HepG2 (cell line): ENCODE data around the gene RORC. TPM values are rescaled to one million over a fixed set of nuclear protein-coding genes. Genes with fewer than 3 reads are reported as not detected.

Experiments used
- ATAC-seq: fragments of 200-7000 bp; cut with Tn5 transposase; 3 replicates; pipeline ENCODE4 v1.9.1; 2020; ENCODE audit warnings: mild to moderate bottlenecking, moderate library complexity
- BruUV-seq: library from RNA; stranded (reverse); fragments of 400-500 nt; replicated peaks from 2 replicates; lab custom pipeline; 2021; lab: Mats Ljungman, UMichigan
- CTCF ChIA-PET: fragments of 300-600 bp; formaldehyde crosslinking; extraction: SDS; loops from one replicate; lab custom pipeline; 2021; ENCODE audit warnings: low total read pairs, inconsistent platforms, low intra/inter-chr PET ratio; lab: Yijun Ruan, JAX
- POLR2A ChIA-PET: fragments of 350-600 bp; sonication (Branson Sonifier 250); formaldehyde crosslinking; loops from one replicate; lab custom pipeline; 2020; ENCODE audit warnings: antibody characterized with exemption, inconsistent platforms; lab: Yijun Ruan, JAX
- DNase-seq: peaks from one replicate; pipeline ENCODE4 v3.0.0-alpha.2; 2015; ENCODE audit warnings: low spot score
- FAIRE-seq: peaks from 3 replicates; lab custom pipeline; 2011; peaks lifted over from hg19 to GRCh38; lab: Jason Lieb, UNC
- H2AFZ ChIP-seq: one replicate; pipeline ENCODE4 v1.6.1; 2011; ENCODE audit warnings: low read length, inconsistent platforms
- H3K27ac ChIP-seq: fragments of 300-600 bp; 3 replicates; pipeline ENCODE4 v1.8.0; 2011; ENCODE audit warnings: mixed run types, mild to moderate bottlenecking, mixed read lengths, low read length, inconsistent platforms; ENCODE audit not compliant: insufficient read depth; ENCODE audit errors: extremely low read length
- H3K27me3 ChIP-seq, 2 experiments: fragments of 200-600 bp in 1 of 2; 2 replicates in 1 of 2; 3 replicates in 1 of 2; pipeline versions ENCODE4 v1.6.0 to v1.8.0; 2011; ENCODE audit warnings: low read length in 2 of 2, mild to moderate bottlenecking in 2 of 2, moderate library complexity in 2 of 2, inconsistent platforms in 1 of 2; ENCODE audit not compliant: insufficient read depth in 2 of 2, control insufficient read depth in 1 of 2
- H3K36me3 ChIP-seq, 2 experiments: fragments of 200-600 bp in 1 of 2; replicated peaks in 1 of 2; 2 replicates in 1 of 2; 3 replicates in 1 of 2; pipeline versions ENCODE4 v1.5.1 to v1.8.0; 2011; ENCODE audit warnings: low read length in 2 of 2, inconsistent platforms in 1 of 2; ENCODE audit not compliant: insufficient read depth in 2 of 2, control insufficient read depth in 1 of 2
- H3K4me1 ChIP-seq: 2 replicates; pipeline ENCODE4 v1.5.1; 2012; ENCODE audit warnings: low read length, inconsistent platforms; ENCODE audit not compliant: insufficient read depth
- H3K4me2 ChIP-seq: 2 replicates; pipeline ENCODE4 v1.6.0; 2011; ENCODE audit warnings: low read depth, low read length, inconsistent platforms
- H3K4me3 ChIP-seq, 3 experiments: fragments of 200-600 bp in 1 of 3; sonication (generic), shearing (Covaris generic) in 1 of 3; replicated peaks in 1 of 3; 2 replicates each; pipeline ENCODE4 v1.5.1; 2011 to 2016; ENCODE audit warnings: low read length in 3 of 3, inconsistent platforms in 2 of 3, low read depth in 2 of 3, mild to moderate bottlenecking in 2 of 3, control low read depth in 1 of 3, mixed read lengths in 1 of 3; ENCODE audit not compliant: insufficient read depth in 1 of 3
- H3K79me2 ChIP-seq: one replicate; pipeline ENCODE4 v1.6.1; 2011; ENCODE audit warnings: low read length, inconsistent platforms; ENCODE audit not compliant: insufficient read depth
- H3K9ac ChIP-seq: 2 replicates; pipeline ENCODE4 v1.6.0; 2011; ENCODE audit warnings: mild to moderate bottlenecking, low read depth, low read length, inconsistent platforms; ENCODE audit not compliant: insufficient read depth
- H3K9me3 ChIP-seq: 2 replicates; pipeline ENCODE4 v1.5.1; 2012; ENCODE audit warnings: mild to moderate bottlenecking, low read length
- H4K20me1 ChIP-seq: 2 replicates; pipeline ENCODE4 v1.6.0; 2011; ENCODE audit warnings: inconsistent platforms, mild to moderate bottlenecking, low read length, moderate library complexity; ENCODE audit not compliant: insufficient read depth
- ELF3 ChIP-seq: IDR thresholded peaks from 2 replicates; pipeline ENCODE4 v1.6.1; 2016; ENCODE audit warnings: missing genetic modification reagents, missing compliant biosample characterization
- FOXP1 ChIP-seq, 2 experiments: fragments of 450-650 bp in 1 of 2; IDR thresholded peaks; 2 replicates each; pipeline ENCODE4 v1.6.1; 2017 to 2018; ENCODE audit warnings: antibody characterized with exemption in 1 of 2
- NCOR1 ChIP-seq: fragments of 200-600 bp; sonication (generic); IDR thresholded peaks from 2 replicates; pipeline ENCODE4 v1.7.0; 2017; ENCODE audit warnings: antibody characterized with exemption, low read length, borderline replicate concordance
- NFYC ChIP-seq: IDR thresholded peaks from 2 replicates; pipeline ENCODE4 v1.6.1; 2016; ENCODE audit warnings: missing genetic modification reagents, missing compliant biosample characterization
- NR2F1 ChIP-seq, 2 experiments: fragments of 450-650 bp in 1 of 2; formaldehyde crosslinking in 1 of 2; IDR thresholded peaks; 2 replicates each; pipeline versions ENCODE4 v1.5.0 to v1.6.1; 2016 to 2020; ENCODE audit warnings: mild to moderate bottlenecking in 1 of 2, missing compliant biosample characterization in 1 of 2, missing genetic modification reagents in 1 of 2, moderate library complexity in 1 of 2
- REL ChIP-seq: sonication (generic); formaldehyde crosslinking; conservative IDR thresholded peaks from 2 replicates; pipeline ENCODE4 v1.8.0; 2022; ENCODE audit warnings: mild to moderate bottlenecking, missing genetic modification reagents, moderate library complexity
- SYNCRIP ChIP-seq: fragments of 200-400 bp; formaldehyde crosslinking; IDR thresholded peaks from 2 replicates; pipeline ENCODE4 v1.6.1; 2018; ENCODE audit warnings: mild to moderate bottlenecking, low read depth, low read length; ENCODE audit not compliant: insufficient read depth
- ZNF12 ChIP-seq: sonication (generic); formaldehyde crosslinking; IDR thresholded peaks from 2 replicates; pipeline ENCODE4 v1.5.0; 2020; ENCODE audit warnings: missing genetic modification reagents
- ZNF558 ChIP-seq: sonication (generic); formaldehyde crosslinking; IDR thresholded peaks from 2 replicates; pipeline ENCODE4 v1.9.0; 2022; ENCODE audit warnings: mild to moderate bottlenecking, missing genetic modification reagents, borderline replicate concordance
- ZNF572 ChIP-seq: sonication (generic); formaldehyde crosslinking; IDR thresholded peaks from 2 replicates; pipeline ENCODE4 v1.5.1; 2020; ENCODE audit warnings: mild to moderate bottlenecking, missing genetic modification reagents
- ZNF788 ChIP-seq: sonication (generic); formaldehyde crosslinking; IDR thresholded peaks from 2 replicates; pipeline ENCODE4 v1.5.0; 2020; ENCODE audit warnings: mild to moderate bottlenecking, missing genetic modification reagents, borderline replicate concordance
- WGBS: methylation state at CpG from one replicate; pipeline ENCODE4 v1.1.6; 2017; ENCODE audit warnings: low lambda C conversion rate; 5-methylcytosine and 5-hydroxymethylcytosine counted together
- in situ Hi-C: cut with HindIII; loops from 2 replicates; pipeline ENCODE4 v1.10.0; 2017; ENCODE audit warnings: low pct_unique_long_range_greater_than_20kb; ENCODE audit not compliant: extremely low pct_ligation_motif_present
- intact Hi-C: fragments of 100-400 bp; cut with micrococcal nuclease; formaldehyde crosslinking; loops from one replicate; pipeline ENCODE4 v1.10.0; 2022; ENCODE audit not compliant: unreplicated experiment
- polyA plus RNA-seq, 8 experiments: library from polyadenylated mRNA; depleted of rRNA in 3 of 8; stranded (reverse) in 7 of 8; unstranded in 1 of 8; fragments of >200 nt; fragmentation: Illumina TruSeq in 4 of 8; extraction: Trizol in 4 of 8; gene quantifications; 2 replicates each; pipeline versions ENCODE4 v1.2.1 to v1.2.3, GENCODE V29; 2011 to 2016; ENCODE audit warnings: low read depth in 4 of 8, missing spikeins in 1 of 8, mixed read lengths in 1 of 8; ENCODE audit not compliant: insufficient read depth in 1 of 8
- total RNA-seq, 5 experiments: library from RNA; depleted of rRNA; stranded (reverse); fragments of >200 nt; fragmentation: Illumina TruSeq; extraction: Trizol; gene quantifications; 2 replicates each; pipeline ENCODE4 v1.2.3, GENCODE V29; 2016; ENCODE audit warnings: low read depth in 1 of 5
- TF ChIP-seq, protein P1 (sequence below): sonication (generic); formaldehyde crosslinking; IDR thresholded peaks from 2 replicates; pipeline ENCODE4 v1.4.0; 2020; ENCODE audit warnings: missing genetic modification reagents
- TF ChIP-seq, protein P2 (sequence below): sonication (generic); formaldehyde crosslinking; IDR thresholded peaks from 2 replicates; pipeline ENCODE4 v1.4.0; 2020; ENCODE audit warnings: missing genetic modification reagents
- TF ChIP-seq, protein P3 (sequence below): sonication (generic); formaldehyde crosslinking; IDR thresholded peaks from 2 replicates; pipeline ENCODE4 v1.5.1; 2020; ENCODE audit warnings: mild to moderate bottlenecking, missing genetic modification reagents

The RORC gene
- total and polyA plus RNA-seq, 2 of the 13 experiments (the other 11 are each of a cell fraction or from before 2014, with no cell fraction given): 2.5 to 6.5 TPM

DNA sequence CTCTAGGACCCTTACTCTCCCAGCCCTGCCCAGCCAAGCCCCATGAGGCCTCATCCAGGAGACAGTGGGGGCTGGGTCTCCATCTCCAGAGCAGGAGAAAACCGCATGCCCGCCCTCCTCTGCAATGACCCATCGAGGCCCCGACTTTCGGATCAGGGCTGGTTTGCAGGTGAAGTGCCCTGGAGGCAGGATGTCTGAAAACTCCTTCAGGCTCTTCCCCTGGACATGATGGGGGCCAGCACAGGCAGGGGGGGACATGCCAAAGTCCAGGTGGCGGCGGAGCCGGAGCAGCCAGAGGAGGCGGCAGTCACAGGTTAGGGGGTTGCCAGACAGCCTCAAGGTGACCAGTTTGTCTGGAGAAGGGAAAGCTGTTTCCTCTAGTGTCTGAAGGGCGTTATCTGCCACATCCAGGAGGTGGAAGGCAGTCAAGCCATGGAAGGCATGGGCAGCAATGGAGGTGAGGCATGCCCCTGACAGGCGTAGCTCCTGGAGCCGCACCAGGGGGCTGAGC is 30.2 kb downstream of the RORC start (continued):
- no peak for TF ChIP-seq ZNF558 (CRISPR knock-in tag)

DNA sequence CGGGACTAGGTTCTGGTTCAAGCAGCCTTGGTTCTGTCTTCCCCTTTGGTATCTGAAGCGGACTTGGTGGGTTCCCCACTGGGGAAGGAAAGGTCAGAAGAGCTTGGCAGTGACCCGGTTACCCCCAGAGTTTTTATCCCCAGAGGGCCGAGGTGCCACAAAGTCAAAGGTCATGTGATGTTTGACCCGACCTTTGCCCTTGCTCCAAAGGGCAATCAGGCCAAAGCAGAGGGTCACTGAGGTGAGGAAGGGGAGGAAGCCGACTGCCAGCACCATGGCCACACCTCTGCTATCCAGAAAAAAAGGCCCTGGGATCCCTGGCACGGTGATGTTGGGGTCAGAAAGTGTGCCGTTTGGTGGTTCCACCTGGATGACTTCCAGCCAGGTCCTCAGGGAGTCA is 30.8 kb downstream of the RORC start:
- no peaks in the 10 kb centered on the region for H3K36me3 ChIP-seq
- H3K4me1 ChIP-seq: no peaks in the 10 kb centered on the region
- DNase-seq: no peak
- H4K20me1 ChIP-seq: no peaks in the 10 kb centered on the region
- no peaks in the 10 kb centered on the region for H3K79me2 ChIP-seq
- ChIA-PET POLR2A (no interaction called here), CTCF (no interaction called here)
- in situ Hi-C loops (no loop called here), intact Hi-C loops (no loop called here)
- no peak for FAIRE-seq
- H3K4me3 ChIP-seq: no peak overlapping the region
- H3K9me3 ChIP-seq: no peaks in the 10 kb centered on the region
- ATAC-seq: no peak
- no peak overlapping the region for H2AFZ ChIP-seq
- 39% methylated on average over 5 of the region's 8 CpGs for WGBS
- peaks cover 0 to 3% of the 10 kb centered on the region in 2 experiments; a peak in 3 of 5 replicates for H3K27me3 ChIP-seq
- H3K9ac ChIP-seq: no peak overlapping the region
- H3K4me2 ChIP-seq: no peak overlapping the region
- no TSS peak for BruUV-seq
- H3K27ac ChIP-seq: no peak overlapping the region
- TF ChIP-seq, protein P1, sequence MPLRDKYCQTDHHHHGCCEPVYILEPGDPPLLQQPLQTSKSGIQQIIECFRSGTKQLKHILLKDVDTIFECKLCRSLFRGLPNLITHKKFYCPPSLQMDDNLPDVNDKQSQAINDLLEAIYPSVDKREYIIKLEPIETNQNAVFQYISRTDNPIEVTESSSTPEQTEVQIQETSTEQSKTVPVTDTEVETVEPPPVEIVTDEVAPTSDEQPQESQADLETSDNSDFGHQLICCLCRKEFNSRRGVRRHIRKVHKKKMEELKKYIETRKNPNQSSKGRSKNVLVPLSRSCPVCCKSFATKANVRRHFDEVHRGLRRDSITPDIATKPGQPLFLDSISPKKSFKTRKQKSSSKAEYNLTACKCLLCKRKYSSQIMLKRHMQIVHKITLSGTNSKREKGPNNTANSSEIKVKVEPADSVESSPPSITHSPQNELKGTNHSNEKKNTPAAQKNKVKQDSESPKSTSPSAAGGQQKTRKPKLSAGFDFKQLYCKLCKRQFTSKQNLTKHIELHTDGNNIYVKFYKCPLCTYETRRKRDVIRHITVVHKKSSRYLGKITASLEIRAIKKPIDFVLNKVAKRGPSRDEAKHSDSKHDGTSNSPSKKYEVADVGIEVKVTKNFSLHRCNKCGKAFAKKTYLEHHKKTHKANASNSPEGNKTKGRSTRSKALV: no peak
- TF ChIP-seq NCOR1 (0 out of 2 replicates have a peak, but pooled peaks have one; percentile 27), ZNF12 (no peak), ELF3 (CRISPR knock-in tag) (no peak), FOXP1 (IDR thresholded peaks at IDR 0.05) (no peak), FOXP1 (CRISPR knock-in tag; IDR thresholded peaks at IDR 0.05) (no peak), ZNF572 (CRISPR knock-in tag) (no peak), NFYC (CRISPR knock-in tag) (no peak), ZNF788 (CRISPR knock-in tag) (no peak), NR2F1 (CRISPR knock-in tag; IDR thresholded peaks at IDR 0.05) (peak in 1 of 2 experiments; percentile 67; a peak in 2 of 4 replicates), SYNCRIP (no peak), REL (CRISPR knock-in tag) (no peak)
- TF ChIP-seq, protein P2, sequence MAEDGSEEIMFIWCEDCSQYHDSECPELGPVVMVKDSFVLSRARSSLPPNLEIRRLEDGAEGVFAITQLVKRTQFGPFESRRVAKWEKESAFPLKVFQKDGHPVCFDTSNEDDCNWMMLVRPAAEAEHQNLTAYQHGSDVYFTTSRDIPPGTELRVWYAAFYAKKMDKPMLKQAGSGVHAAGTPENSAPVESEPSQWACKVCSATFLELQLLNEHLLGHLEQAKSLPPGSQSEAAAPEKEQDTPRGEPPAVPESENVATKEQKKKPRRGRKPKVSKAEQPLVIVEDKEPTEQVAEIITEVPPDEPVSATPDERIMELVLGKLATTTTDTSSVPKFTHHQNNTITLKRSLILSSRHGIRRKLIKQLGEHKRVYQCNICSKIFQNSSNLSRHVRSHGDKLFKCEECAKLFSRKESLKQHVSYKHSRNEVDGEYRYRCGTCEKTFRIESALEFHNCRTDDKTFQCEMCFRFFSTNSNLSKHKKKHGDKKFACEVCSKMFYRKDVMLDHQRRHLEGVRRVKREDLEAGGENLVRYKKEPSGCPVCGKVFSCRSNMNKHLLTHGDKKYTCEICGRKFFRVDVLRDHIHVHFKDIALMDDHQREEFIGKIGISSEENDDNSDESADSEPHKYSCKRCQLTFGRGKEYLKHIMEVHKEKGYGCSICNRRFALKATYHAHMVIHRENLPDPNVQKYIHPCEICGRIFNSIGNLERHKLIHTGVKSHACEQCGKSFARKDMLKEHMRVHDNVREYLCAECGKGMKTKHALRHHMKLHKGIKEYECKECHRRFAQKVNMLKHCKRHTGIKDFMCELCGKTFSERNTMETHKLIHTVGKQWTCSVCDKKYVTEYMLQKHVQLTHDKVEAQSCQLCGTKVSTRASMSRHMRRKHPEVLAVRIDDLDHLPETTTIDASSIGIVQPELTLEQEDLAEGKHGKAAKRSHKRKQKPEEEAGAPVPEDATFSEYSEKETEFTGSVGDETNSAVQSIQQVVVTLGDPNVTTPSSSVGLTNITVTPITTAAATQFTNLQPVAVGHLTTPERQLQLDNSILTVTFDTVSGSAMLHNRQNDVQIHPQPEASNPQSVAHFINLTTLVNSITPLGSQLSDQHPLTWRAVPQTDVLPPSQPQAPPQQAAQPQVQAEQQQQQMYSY (CRISPR knock-in tag): no peak
- TF ChIP-seq, protein P3, sequence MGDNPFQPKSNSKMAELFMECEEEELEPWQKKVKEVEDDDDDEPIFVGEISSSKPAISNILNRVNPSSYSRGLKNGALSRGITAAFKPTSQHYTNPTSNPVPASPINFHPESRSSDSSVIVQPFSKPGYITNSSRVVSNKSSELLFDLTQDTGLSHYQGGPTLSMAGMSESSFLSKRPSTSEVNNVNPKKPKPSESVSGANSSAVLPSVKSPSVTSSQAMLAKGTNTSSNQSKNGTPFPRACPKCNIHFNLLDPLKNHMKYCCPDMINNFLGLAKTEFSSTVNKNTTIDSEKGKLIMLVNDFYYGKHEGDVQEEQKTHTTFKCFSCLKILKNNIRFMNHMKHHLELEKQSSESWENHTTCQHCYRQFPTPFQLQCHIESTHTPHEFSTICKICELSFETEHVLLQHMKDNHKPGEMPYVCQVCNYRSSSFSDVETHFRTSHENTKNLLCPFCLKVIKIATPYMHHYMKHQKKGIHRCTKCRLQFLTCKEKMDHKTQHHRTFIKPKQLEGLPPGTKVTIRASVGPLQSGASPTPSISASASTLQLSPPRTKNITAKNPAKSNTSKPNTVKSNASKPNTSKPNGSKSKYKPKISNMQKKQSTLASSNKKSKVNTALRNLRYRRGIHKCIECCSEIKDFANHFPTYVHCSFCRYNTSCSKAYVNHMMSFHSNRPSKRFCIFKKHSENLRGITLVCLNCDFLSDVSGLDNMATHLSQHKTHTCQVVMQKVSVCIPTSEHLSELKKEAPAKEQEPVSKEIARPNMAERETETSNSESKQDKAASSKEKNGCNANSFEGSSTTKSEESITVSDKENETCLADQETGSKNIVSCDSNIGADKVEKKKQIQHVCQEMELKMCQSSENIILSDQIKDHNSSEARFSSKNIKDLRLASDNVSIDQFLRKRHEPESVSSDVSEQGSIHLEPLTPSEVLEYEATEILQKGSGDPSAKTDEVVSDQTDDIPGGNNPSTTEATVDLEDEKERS (CRISPR knock-in tag): no peak
